Parathyroid adenoma (tissue), 2 donors: ENCODE results near the gene PANX2.
"Not testable (repeated sequence)": the region's sequence is repeated elsewhere in the genome, so short reads cannot be mapped to it uniquely, and the experiment has no call there.

Experiments
- H2AFZ ChIP-seq: fragments of 300-600 bp; sonication (generic); one replicate; pipeline ENCODE4 v1.7.0; 2017; ENCODE audit warnings: antibody characterized with exemption, mild to moderate bottlenecking
- H3K27ac ChIP-seq: fragments of 300-600 bp; sonication (generic); one replicate; pipeline ENCODE4 v1.7.0; 2017
- H3K27me3 ChIP-seq: fragments of 300-600 bp; sonication (generic); one replicate; pipeline ENCODE4 v1.7.0; 2017; ENCODE audit warnings: low read length; ENCODE audit not compliant: control insufficient read depth, insufficient read depth
- H3K36me3 ChIP-seq: fragments of 300-600 bp; sonication (generic); one replicate; pipeline ENCODE4 v1.7.0; 2017; ENCODE audit warnings: low read length; ENCODE audit not compliant: control insufficient read depth, insufficient read depth
- H3K4me1 ChIP-seq: fragments of 300-600 bp; sonication (generic); one replicate; pipeline ENCODE4 v1.7.0; 2017; ENCODE audit warnings: control low read depth
- H3K4me2 ChIP-seq: fragments of 300-600 bp; sonication (generic); one replicate; pipeline ENCODE4 v1.7.0; 2017; ENCODE audit warnings: low read length
- H3K4me3 ChIP-seq: fragments of 300-600 bp; sonication (generic); one replicate; pipeline ENCODE4 v1.7.0; 2017; ENCODE audit warnings: low read depth, low read length
- H3K79me2 ChIP-seq: fragments of 300-600 bp; sonication (generic); one replicate; pipeline ENCODE4 v1.7.0; 2017; ENCODE audit warnings: control low read depth
- H3K9ac ChIP-seq: fragments of 300-600 bp; sonication (generic); one replicate; pipeline ENCODE4 v1.7.0; 2017; ENCODE audit warnings: mild to moderate bottlenecking
- H3K9me3 ChIP-seq: fragments of 300-600 bp; sonication (generic); one replicate; pipeline ENCODE4 v1.7.0; 2017; ENCODE audit warnings: low read length; ENCODE audit not compliant: control insufficient read depth
- TF ChIP-seq, protein P1 (sequence below): fragments of 300-600 bp; sonication (generic); IDR thresholded peaks from one replicate; pipeline ENCODE4 v1.7.0; 2017; ENCODE audit warnings: antibody characterized with exemption, mild to moderate bottlenecking
- donor health status: primary hyperparathyroidism.

Gene PANX2

DNA sequence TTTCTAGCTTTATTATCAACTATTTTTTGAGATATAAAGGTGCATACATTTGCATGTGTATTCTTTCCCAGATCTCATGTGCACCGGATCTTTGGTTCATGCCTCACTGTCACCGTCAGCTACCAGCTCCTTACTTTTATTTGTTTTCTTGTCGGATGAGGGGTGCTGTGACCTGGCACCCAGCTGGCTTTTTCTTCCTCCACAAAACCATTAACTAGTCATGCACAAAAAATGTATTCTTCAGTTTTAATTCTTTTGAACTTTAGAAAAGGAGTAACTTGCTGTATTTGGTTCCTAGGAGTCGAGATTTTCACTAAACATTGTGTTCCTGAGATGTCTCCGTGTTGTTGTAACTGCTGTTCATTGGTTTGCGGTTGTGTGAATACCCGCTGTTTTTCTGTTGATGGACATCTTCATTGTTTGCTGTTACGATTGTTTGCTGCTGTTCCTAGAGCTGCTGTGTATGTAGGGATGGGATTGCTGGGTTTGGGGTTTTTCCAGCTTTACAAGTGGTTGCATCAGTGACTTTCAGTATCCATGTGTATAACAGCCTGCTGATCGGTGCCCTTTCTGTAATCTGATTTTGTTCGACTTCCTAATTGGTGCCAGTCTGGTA, 41.3 kb upstream of the PANX2 start:
- H3K4me1 ChIP-seq: no peaks in the 10 kb centered on the region
- no peaks in the 10 kb centered on the region for H3K36me3 ChIP-seq
- no peaks in the 10 kb centered on the region for H3K79me2 ChIP-seq
- H2AFZ ChIP-seq: no peak overlapping the region
- TF ChIP-seq, protein P1, sequence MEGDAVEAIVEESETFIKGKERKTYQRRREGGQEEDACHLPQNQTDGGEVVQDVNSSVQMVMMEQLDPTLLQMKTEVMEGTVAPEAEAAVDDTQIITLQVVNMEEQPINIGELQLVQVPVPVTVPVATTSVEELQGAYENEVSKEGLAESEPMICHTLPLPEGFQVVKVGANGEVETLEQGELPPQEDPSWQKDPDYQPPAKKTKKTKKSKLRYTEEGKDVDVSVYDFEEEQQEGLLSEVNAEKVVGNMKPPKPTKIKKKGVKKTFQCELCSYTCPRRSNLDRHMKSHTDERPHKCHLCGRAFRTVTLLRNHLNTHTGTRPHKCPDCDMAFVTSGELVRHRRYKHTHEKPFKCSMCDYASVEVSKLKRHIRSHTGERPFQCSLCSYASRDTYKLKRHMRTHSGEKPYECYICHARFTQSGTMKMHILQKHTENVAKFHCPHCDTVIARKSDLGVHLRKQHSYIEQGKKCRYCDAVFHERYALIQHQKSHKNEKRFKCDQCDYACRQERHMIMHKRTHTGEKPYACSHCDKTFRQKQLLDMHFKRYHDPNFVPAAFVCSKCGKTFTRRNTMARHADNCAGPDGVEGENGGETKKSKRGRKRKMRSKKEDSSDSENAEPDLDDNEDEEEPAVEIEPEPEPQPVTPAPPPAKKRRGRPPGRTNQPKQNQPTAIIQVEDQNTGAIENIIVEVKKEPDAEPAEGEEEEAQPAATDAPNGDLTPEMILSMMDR: no peak
- H3K9me3 ChIP-seq: no peaks in the 10 kb centered on the region
- no peaks in the 10 kb centered on the region for H3K27me3 ChIP-seq
- H3K27ac ChIP-seq: no peak overlapping the region
- H3K4me3 ChIP-seq: no peak overlapping the region
- H3K9ac ChIP-seq: no peak overlapping the region
- no peak overlapping the region for H3K4me2 ChIP-seq

GRCh38 chr22:50131894-50132293, 38.6 kb upstream of the PANX2 start:
- Histone ChIP-seq H3K4me1 (no peaks in the 10 kb centered on the region), H3K27me3 (no peaks in the 10 kb centered on the region), H3K36me3 (no peaks in the 10 kb centered on the region), H3K79me2 (no peaks in the 10 kb centered on the region), H2AFZ (no peak overlapping the region), H3K4me2 (no peak overlapping the region), H3K4me3 (no peak overlapping the region), H3K9ac (no peak overlapping the region), H3K27ac (no peak overlapping the region), H3K9me3 (no peaks in the 10 kb centered on the region)
- TF ChIP-seq, protein P1: no peak

- H3K4me3 ChIP-seq: no peak overlapping the region
- H3K27me3 ChIP-seq: no peaks in the 10 kb centered on the region
- no peaks in the 10 kb centered on the region for H3K36me3 ChIP-seq
- H3K4me2 ChIP-seq: no peak overlapping the region
- H3K9me3 ChIP-seq: no peaks in the 10 kb centered on the region
- H3K79me2 ChIP-seq: no peaks in the 10 kb centered on the region
- H3K9ac ChIP-seq: no peak overlapping the region
- TF ChIP-seq, protein P1: no peak
- H3K4me1 ChIP-seq: no peaks in the 10 kb centered on the region
- H2AFZ ChIP-seq: no peak overlapping the region
- no peak overlapping the region for H3K27ac ChIP-seq
Observed at GRCh38 chr22:50134481-50134880, 36.0 kb upstream of the PANX2 start.

DNA sequence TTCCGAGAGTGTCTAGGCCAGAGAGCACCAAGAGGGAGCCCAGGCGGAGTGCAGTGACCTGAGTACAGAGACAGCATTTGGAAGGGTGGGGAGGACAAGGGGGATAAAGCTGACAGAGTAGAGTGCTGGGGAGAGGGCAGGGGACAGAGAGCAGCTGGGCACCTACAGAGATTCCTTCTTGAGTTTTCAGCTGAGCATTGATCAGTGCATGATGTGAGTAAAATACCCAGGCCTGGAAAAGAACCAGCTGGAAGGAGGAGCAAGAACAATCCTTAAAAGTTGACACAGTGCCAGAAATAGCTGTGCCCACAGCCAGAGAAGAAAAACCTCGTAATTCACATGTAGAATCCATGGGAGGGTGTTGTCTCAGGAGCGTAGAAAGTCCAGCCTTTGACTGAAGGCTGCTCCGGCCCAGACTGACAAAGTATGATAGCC, 33.9 kb upstream of the PANX2 start:
- Histone ChIP-seq H3K27me3 (no peaks in the 10 kb centered on the region), H3K79me2 (no peaks in the 10 kb centered on the region), H3K4me1 (no peaks in the 10 kb centered on the region), H3K27ac (no peak overlapping the region), H2AFZ (no peak overlapping the region), H3K36me3 (no peaks in the 10 kb centered on the region), H3K9me3 (no peaks in the 10 kb centered on the region), H3K4me2 (no peak overlapping the region), H3K9ac (no peak overlapping the region), H3K4me3 (no peak overlapping the region)
- TF ChIP-seq, protein P1: no peak

- H3K4me1 ChIP-seq, H3K27ac ChIP-seq, H3K4me3 ChIP-seq, H3K36me3 ChIP-seq, H3K27me3 ChIP-seq, H2AFZ ChIP-seq, H3K9ac ChIP-seq, H3K9me3 ChIP-seq, H3K4me2 ChIP-seq, H3K79me2 ChIP-seq: not testable (repeated sequence)
Observed at GRCh38 chr22:50137277-50137676, 33.3 kb upstream of the PANX2 start.
